Gastroesophageal sphincter (tissue), 4 donors: ENCODE measurements around the gene PHF19. TPM values are rescaled to one million over a fixed set of nuclear protein-coding genes. Genes with fewer than 3 reads are reported as not detected.

Experiments
- ATAC-seq: fragments of 150-250 bp; one replicate; pipeline ENCODE4 v1.9.1; 2016; ENCODE audit warnings: mild to moderate bottlenecking, moderate library complexity
- H3K27ac ChIP-seq, 4 donors: fragments of 200-600 bp; sonication (generic) in 3 of 4; 1 replicate in 3 of 4; 2 replicates in 1 of 4; pipeline ENCODE4 v1.5.1; 2016 to 2019
- H3K27me3 ChIP-seq: fragments of 200-600 bp; sonication (generic); one replicate; pipeline ENCODE4 v1.5.1; 2019
- H3K36me3 ChIP-seq, 2 donors: fragments of 200-600 bp; sonication (generic); one replicate each; pipeline ENCODE4 v1.5.1; 2019; ENCODE audit warnings: control low read depth in 1 of 2
- H3K4me1 ChIP-seq, 3 donors: fragments of 200-600 bp; sonication (generic); 1 replicate in 2 of 3; 2 replicates in 1 of 3; pipeline ENCODE4 v1.5.1; 2016 to 2019; ENCODE audit warnings: control low read depth in 2 of 3
- H3K4me3 ChIP-seq, 2 donors: fragments of 200-600 bp; sonication (generic); one replicate each; pipeline ENCODE4 v1.5.1; 2019; ENCODE audit warnings: mild to moderate bottlenecking in 1 of 2, moderate library complexity in 1 of 2
- H3K9me3 ChIP-seq, 3 donors: fragments of 200-600 bp; sonication (generic); one replicate each; pipeline ENCODE4 v1.5.1; 2017 to 2019; ENCODE audit warnings: control low read depth in 2 of 3
- EP300 ChIP-seq: sonication (generic); formaldehyde crosslinking; IDR thresholded peaks from one replicate; pipeline ENCODE4 v1.6.1; 2017; ENCODE audit warnings: antibody characterized with exemption, mild to moderate bottlenecking
- POLR2A ChIP-seq, 2 donors: fragments of 450-650 bp; IDR thresholded peaks; one replicate each; pipeline ENCODE4 v1.6.1; 2017; ENCODE audit warnings: antibody characterized with exemption in 2 of 2, mild to moderate bottlenecking in 2 of 2, moderate library complexity in 1 of 2
- POLR2AphosphoS5 ChIP-seq: sonication (generic); formaldehyde crosslinking; IDR thresholded peaks from one replicate; pipeline ENCODE4 v1.6.1; 2017; ENCODE audit warnings: antibody characterized with exemption
- total RNA-seq, 4 donors: library from RNA; depleted of rRNA; stranded (reverse); fragments of >200 nt; gene quantifications; one replicate each; pipeline ENCODE4 v1.1.0, GENCODE V29; 2016
- TF ChIP-seq, protein P1 (sequence below), 4 experiments: fragments of 200-600 bp in 2 of 4; fragments of 450-650 bp in 2 of 4; sonication (generic) in 1 of 4; IDR thresholded peaks; one replicate each; pipeline ENCODE4 v1.5.1; 2017 to 2019; ENCODE audit warnings: antibody characterized with exemption in 4 of 4, mild to moderate bottlenecking in 2 of 4, moderate library complexity in 2 of 4

PHF19 gene
- total RNA-seq, 4 donors from 2014 or later = 27.0 to 82.5 (median 54.3) TPM

DNA sequence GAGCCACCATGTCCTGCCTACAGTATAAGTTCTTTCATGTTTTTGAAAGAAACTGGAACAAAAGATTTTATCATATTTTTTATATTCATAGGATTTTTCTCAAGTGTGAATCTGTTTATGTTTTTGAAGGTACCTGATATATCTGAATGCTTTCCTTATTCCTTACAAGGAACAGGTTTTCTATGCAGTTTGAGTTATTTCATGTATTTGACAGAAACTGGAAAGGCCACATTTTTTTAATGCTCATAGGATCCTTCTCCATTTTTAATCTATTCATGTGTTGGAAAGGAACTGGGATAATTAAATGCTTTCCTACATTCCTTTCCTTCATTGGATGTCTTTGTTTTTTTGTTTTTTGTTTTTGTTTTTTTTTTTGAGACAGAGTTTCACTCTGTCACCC is 68.1 kb downstream of the PHF19 start:
- ATAC-seq = no peak
- TF ChIP-seq POLR2AphosphoS5 (no peak), EP300 (no peak), POLR2A (IDR thresholded peaks at IDR 0.05) (no peak)
- TF ChIP-seq, protein P1, sequence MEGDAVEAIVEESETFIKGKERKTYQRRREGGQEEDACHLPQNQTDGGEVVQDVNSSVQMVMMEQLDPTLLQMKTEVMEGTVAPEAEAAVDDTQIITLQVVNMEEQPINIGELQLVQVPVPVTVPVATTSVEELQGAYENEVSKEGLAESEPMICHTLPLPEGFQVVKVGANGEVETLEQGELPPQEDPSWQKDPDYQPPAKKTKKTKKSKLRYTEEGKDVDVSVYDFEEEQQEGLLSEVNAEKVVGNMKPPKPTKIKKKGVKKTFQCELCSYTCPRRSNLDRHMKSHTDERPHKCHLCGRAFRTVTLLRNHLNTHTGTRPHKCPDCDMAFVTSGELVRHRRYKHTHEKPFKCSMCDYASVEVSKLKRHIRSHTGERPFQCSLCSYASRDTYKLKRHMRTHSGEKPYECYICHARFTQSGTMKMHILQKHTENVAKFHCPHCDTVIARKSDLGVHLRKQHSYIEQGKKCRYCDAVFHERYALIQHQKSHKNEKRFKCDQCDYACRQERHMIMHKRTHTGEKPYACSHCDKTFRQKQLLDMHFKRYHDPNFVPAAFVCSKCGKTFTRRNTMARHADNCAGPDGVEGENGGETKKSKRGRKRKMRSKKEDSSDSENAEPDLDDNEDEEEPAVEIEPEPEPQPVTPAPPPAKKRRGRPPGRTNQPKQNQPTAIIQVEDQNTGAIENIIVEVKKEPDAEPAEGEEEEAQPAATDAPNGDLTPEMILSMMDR (IDR thresholded peaks at IDR 0.05) = no peak
- H3K4me3 ChIP-seq = no peak overlapping the region
- no peaks in the 10 kb centered on the region for H3K4me1 ChIP-seq
- peaks cover 0 to 30% (median 4%) of the 10 kb centered on the region in 3 donors for H3K9me3 ChIP-seq
- H3K36me3 ChIP-seq = no peaks in the 10 kb centered on the region
- H3K27ac ChIP-seq = no peak overlapping the region
- no peaks in the 10 kb centered on the region for H3K27me3 ChIP-seq

DNA sequence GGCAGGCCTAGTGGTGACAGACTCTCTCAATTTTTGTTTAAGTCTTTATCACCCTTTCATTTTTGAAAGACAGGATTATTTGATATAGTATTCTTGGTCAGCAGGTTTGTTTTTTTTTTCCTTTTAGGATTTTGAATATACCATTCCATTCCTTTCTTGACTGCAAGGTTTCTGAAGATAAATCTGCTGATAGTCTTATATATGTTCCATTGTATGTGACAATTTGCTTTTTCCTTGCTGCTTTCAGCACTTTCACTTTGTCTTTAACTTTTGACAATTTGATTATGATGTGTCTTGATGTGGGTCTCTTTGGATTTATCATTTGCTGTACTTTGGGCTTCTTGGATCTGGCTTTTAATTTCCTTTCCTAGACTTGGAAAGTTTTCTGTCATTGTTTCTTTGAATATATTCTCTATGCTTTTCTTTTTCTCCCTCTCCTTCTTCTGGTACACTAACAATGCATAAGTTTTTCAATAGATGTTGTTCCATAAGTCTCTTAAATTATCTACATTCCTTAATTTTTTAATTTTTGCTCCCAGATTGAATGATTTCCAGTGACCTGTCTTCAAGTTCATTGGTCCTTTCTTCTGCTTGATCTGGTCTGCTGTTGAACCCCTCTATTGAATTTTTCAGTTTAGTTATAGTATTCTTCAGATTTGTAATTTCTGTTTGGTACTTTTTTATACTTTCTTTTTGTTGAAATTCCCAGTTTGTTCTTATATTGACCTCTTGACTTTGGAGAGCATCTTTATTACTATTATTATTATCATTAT is 69.2 kb downstream of the PHF19 start:
- no peak for ATAC-seq

More for the DNA sequence above, 69.2 kb downstream of the PHF19 start:
- TF ChIP-seq POLR2AphosphoS5 (no peak), EP300 (no peak), POLR2A (IDR thresholded peaks at IDR 0.05) (no peak)
- TF ChIP-seq, protein P1 (IDR thresholded peaks at IDR 0.05) = no peak
- no peaks in the 10 kb centered on the region for H3K36me3 ChIP-seq
- H3K4me3 ChIP-seq = no peak overlapping the region
- H3K27ac ChIP-seq = no peak overlapping the region
- H3K9me3 ChIP-seq = peaks cover 0 to 30% (median 4%) of the 10 kb centered on the region in 3 donors
- H3K4me1 ChIP-seq = no peaks in the 10 kb centered on the region
- no peaks in the 10 kb centered on the region for H3K27me3 ChIP-seq

Other genes with a start within 250 kb of the PHF19 start
- gene MEGF9, start 162.7 kb downstream of the PHF19 start, total RNA-seq = 10 to 100 TPM; 19.7 to 24.7 (median 21.5) TPM
- 10 to 100 TPM; 41.8 to 57.1 (median 50.0) TPM for gene FBXW2, start 83.8 kb downstream of the PHF19 start, total RNA-seq
- 10 to 100 TPM; 26.8 to 42.8 (median 33.2) TPM for gene PSMD5, start 34.3 kb downstream of the PHF19 start, total RNA-seq
- 10 to 100 TPM in 1 of 4 donors, 1 to 10 TPM in 3; 1.2 to 14.3 (median 7.1) TPM for gene TRAF1, start 49.6 kb upstream of the PHF19 start, total RNA-seq
- gene C5, start 173.1 kb upstream of the PHF19 start, total RNA-seq = 1 to 10 TPM; 2.7 to 8.9 (median 6.3) TPM
- 10 to 100 TPM in 3 of 4 donors, 1 to 10 TPM in 1; 7.3 to 18.7 (median 16.9) TPM for gene CNTRL, start 197.8 kb upstream of the PHF19 start, total RNA-seq